ENCODE data around the gene HEATR5A.
"Not testable (repeated sequence)": the region's sequence is repeated elsewhere in the genome, so short reads cannot be mapped to it uniquely, and the experiment has no call there.

Gene HEATR5A

GRCh38 chr14:31326111-31326510 is 94.2 kb downstream of the HEATR5A start:
- DNase-seq: no peak

- no peak for DNase-seq
Measured at GRCh38 chr14:31323419-31323818, 96.9 kb downstream of the HEATR5A start.

- DNase-seq: no peak
Measured at GRCh38 chr14:31320922-31321766, 99.2 kb downstream of the HEATR5A start.

GRCh38 chr14:31320216-31320615 is 100.1 kb downstream of the HEATR5A start:
- DNase-seq: no peak

DNA sequence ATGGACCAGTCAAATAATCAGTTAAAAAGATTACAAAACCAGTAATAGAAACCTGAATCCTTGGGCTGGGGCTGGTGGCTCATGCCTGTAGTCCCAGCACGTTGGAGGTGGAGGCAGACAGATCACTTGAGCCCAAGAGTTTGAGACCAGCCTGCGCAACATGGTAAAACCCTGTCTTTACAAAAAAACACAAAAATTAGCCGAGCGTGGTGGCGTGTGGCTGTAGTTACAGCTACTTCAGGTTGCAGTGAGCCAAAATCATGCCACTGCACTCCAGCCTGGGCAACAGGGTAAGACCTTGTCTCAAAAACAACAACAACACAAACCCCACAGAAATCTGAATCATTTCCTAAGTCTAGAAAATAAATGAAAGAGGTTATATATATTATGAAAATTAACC is 100.6 kb downstream of the HEATR5A start:
- DNase-seq: no peak

- no peak for DNase-seq
Measured at GRCh38 chr14:31312934-31313333, 107.4 kb downstream of the HEATR5A start.

- not testable (repeated sequence) for DNase-seq
Measured at GRCh38 chr14:31312370-31312769, 108.0 kb downstream of the HEATR5A start.

GRCh38 chr14:31307618-31308017 is 112.7 kb downstream of the HEATR5A start:
- no peak for DNase-seq

- no peak for DNase-seq
Measured at GRCh38 chr14:31307198-31307597, 113.2 kb downstream of the HEATR5A start.

- DNase-seq: no peak
Measured at GRCh38 chr14:31303654-31304053, 116.7 kb downstream of the HEATR5A start.

DNA sequence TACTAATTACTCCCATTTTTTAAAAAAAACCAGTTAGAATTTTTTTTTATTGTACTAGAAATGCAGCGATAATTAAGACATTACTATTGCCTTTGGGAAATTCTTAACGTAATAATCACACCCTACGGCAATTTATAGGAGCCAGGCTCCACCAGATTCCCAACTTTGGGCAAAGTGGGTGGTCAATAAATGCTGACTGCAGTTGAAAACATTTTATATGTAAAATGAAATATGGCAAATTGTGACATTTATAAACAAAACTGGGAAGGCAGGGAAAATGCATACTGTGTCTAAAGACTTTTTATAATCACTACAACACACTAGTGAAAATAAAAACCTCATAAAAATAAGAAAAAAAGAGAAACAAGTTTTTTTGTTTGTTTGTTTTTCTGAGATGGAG is 119.5 kb downstream of the HEATR5A start:
- no peak for DNase-seq

DNA sequence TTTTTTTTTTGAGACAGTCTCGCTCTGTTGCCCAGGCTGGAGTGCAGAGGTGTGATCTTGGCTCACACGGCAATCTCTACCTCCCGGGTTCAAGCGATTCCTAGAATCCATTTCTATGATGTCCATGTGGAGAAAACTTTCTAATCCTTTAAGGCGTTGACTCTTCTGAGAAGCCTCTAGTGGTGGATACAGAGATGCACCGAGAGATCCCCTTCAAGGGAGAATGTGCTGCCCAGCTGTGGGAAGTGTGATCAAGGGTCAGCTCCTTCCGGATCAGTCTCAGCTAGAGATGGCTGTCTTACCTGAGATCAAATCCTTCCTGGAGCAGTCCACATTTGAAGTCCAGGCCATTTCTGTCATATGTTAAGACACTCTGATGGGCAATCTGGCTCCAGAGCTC is 120.1 kb downstream of the HEATR5A start:
- no peak for DNase-seq

- no peak for DNase-seq
Measured at GRCh38 chr14:31297701-31298344, 122.5 kb downstream of the HEATR5A start.

GRCh38 chr14:31297112-31297511 is 123.2 kb downstream of the HEATR5A start:
- DNase-seq: no peak

- no peak for DNase-seq
Measured at GRCh38 chr14:31294746-31295405, 125.5 kb downstream of the HEATR5A start.

DNA sequence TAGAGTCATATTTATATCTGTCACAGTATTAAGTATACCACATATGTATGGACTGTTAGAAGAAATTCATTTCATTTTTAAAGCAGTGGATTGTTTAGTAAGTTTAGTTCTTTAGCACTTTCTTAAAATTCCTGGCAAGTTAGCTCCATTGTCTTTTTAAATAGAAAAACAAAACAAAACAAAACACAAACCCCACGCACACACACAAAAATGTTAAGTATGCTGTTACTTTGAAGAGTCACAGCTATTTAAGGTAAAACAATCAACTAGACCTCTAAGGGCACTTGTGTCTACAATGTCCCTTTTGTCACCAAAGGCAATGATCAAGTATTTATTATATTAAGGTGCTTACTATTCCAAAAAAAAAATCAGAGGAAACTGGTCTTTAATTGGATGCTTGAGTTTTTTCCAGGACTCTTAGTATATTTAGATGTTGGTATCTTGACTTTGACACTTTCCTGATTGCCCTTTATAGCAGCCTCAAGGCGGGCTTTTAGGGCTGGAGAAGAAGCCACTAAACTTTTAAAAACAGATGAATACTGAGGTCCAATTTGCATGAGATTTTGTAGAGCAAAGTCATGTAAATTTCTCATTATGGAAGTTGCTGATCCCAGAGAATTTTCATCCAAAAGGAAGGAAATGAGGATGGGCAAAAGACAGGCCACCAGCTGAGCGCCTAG is 127.3 kb downstream of the HEATR5A start:
- no peak for DNase-seq

DNA sequence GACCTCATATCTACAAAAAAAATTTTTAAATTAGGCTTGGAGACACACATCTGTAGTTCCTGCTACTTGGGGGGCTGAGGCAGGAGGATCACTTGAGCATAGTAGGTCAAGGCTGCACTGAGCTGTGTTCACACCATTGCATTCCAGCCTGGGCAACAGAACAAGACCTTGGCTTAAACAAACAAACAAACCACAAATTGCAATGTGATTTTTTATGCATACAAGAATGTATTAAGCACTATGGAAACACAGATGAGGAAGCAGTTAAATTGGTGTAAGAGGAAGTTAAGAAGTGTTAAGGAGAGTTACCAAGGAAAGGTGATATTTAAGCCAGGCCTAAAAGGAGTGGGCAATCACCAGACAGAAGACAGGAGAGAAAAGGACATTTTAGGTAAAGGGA is 129.1 kb downstream of the HEATR5A start:
- DNase-seq: no peak

DNA sequence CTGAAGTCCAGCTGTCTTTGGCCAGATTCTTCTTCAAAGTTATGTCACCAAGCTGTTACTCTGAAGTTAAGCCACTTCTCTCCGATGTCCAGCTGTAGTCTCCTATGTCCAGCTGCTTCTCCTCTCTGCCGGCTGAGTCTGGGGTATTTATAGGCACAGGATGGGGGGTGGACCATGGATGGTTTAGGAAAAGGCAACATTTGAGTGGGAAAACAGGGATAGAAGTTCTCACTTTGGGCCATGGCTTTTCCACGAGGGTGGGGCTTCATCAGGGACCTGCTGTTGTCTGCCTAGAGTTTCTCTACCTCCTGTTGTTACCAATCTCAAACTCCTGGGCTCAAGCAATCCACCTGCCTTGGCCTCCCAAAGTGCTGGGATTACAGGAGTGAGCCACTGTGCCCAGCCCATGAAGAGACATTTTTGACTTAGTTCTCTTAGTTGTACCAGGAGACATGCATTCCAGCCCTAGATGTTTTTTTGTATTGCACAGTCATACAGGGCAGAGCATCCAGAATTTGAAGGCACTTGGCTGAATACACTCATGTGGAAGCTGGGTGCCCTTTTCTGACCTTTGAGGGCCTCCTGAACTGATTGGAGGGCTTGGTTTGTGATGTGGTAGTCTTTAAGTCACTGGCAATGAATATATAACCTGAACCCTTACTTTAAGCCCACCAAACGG is 132.9 kb downstream of the HEATR5A start:
- DNase-seq: no peak

GRCh38 chr14:31286456-31287293 is 133.7 kb downstream of the HEATR5A start:
- DNase-seq: no peak

DNA sequence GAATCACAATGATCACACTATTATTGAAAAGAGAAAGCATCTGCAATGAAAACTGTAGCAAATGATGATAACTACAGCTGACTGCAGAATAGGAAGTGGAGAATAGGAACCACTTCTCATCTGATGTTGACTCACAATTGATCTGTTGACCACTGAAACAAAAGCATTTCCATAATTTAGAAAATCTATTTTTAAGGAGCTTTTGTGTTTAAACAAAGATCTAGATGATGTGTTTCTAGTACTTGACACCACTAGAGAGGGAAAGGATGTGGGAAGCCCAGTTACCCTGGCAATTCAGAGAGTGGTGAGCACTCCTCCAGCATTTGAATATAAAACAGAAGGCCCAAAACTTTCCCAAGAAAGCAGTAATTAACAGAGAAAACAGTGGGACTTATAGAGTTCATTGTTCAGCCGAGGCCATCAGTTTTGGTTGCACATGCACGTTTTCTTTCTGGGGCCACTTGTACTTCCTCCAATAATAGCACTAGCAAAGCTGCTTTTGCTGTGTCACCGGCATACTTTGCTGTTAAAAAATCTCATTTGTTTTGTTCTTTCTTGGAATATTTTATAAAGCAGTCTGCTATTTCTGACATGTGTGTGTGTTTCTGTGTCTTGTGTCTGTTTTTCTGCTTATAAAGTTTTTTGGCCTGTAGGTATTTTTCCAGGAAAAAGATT is 136.6 kb downstream of the HEATR5A start:
- no peak for DNase-seq

GRCh38 chr14:31283153-31283552 is 137.2 kb downstream of the HEATR5A start:
- DNase-seq: no peak

Data from effector CD8-positive, alpha-beta T cell (primary cell).